Epidermal melanocyte (primary cell): Measurements from ENCODE around the gene CAP2.

ENCODE experiments used
- DNase-seq: peaks from one replicate; pipeline ENCODE4 v3.0.0; 2011; ENCODE audit warnings: low spot score; ENCODE audit not compliant: insufficient read length

The CAP2 gene

DNA sequence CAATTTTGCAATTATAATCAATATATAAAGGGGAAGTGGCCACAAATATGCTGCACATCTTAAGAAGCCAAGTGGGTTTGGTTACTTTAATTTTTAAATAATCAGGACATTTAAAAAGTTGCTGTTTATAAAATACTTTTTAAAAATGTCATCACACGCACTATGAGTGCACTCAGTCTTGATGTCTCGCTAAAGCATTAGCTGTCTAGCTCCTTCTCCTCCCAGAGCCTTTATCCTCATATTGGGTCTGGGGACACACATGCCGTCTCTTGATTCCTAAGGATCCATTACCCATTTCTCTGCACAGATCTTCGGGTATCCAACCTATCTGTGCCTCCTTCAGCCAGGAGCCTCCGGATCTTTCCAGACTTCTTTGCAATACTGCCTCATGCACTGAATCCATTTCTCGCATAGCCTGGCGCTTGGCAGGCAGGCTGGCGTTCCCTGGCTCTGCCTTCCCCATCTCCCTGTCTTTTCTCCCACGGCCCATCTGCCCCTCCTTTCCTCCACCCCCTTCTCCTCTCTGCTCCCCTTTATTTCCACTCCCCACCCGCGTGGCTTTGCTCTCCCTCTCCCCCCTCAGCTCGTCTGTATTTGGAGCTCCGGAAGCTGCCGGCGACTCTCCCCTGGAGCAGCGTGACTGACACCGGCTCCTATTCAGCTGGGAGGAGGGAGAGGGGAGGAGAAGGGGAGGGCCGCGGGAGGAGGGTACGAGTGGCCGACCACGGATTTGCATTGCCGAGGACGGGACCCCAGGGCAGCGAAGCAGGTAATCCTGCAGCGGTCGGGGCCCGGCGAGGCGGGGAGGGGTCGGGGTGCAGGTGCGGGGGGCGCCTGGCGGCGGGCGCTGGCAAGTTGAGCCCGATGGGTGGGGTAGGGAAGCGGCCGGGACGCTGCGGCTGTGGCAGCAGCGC is at the start of gene CAP2:
Gene CAP2 (plus strand): TSS at position 618 of the 914 bp plus-strand sequence. CDS start 27,961 bp downstream, outside the sequence.
- DNase-seq: peak; percentile 55

- no peak for DNase-seq
These were observed 46.4 kb upstream of the CAP2 start for GRCh38 chr6:17347012-17347411.

DNA sequence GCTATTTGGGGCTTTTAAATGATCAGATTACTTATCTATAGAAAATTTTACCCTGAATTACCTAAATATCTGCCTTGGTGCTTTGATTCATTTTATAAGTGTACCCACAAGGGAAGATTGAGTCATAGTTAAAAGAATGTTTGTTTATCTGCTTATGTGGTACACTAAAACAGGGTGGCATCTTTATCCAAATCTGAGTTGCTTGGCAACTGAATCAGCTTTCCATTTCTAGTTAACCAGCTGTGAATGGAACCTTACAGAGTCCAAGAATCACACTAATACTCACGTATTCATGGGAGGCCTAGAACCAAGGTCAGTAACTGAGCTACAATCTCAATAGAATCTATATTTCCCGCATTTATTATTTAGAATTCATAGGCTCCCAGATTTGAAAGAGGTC is 44.0 kb upstream of the CAP2 start:
- DNase-seq: no peak

DNA sequence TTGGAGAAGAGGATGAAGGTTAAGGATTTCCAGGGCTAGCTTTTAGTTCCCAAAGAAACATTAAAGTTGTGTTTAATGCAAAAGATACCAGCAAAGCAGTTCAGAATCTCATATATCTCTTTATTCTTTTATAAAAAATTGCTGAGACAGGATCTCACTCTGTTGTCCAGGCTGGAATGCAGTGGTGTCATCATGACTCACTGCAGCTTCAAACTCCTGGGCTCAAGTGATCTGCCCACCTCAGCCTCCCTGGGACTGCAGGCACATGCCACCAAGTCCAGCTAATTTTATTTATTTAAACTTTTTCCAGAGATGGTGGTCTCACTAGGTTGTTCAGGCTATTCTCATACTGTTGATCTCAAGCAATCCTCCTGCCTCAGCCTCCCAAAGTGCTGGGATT is 41.1 kb upstream of the CAP2 start:
- DNase-seq: no peak

DNA sequence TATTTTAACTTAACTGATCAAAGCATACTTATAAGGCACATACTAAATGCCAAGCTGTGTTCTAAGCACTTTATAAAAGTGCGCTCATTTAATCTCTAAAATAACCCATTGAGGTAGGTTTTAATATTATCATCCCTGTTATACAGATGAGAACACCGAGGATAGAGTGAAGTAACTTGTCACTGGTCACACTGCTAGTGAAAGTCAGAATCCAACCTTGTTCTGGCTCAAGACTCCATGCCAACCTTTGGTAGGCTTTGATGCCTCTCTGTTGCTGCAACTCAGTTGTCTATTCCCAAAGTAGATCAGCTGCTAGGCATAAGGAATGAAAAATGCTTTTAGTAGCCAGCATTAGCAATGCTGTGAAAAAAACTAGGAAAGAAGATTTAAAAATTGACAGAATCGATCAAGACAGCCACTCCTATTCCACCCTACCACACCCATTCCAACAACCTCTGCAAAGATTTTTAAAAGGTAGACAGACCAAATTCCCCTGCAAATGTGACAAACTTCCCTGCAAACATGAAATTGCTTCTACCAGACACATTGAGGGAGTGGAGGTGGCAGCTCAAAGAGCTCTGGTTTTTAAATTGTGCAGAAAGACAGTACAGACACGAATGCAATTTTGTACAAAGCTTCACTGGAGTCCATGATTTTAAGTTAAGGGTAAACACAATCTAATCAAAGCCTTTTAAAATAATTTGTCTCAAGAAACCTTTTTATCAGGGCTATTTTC is 39.8 kb upstream of the CAP2 start:
- no peak for DNase-seq

- no peak for DNase-seq
These were observed 38.5 kb upstream of the CAP2 start for GRCh38 chr6:17354700-17355403.

DNA sequence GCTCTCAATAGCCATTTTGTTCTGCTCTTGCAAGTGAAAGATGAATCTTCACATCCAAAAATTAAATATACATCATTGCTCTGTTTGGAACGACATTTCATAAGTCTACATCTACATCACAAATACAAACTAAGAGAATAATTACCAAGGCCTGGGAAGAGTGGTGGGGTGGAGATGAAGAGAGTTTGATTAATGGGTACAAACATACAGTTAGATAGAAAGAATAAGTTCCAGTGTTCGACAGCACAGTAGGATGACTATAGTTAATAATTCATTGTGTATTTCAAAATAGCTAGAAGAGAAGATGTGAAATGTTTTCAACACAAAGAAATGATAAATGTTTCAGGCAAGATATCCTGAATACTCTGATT is 38.0 kb upstream of the CAP2 start:
- DNase-seq: no peak

DNA sequence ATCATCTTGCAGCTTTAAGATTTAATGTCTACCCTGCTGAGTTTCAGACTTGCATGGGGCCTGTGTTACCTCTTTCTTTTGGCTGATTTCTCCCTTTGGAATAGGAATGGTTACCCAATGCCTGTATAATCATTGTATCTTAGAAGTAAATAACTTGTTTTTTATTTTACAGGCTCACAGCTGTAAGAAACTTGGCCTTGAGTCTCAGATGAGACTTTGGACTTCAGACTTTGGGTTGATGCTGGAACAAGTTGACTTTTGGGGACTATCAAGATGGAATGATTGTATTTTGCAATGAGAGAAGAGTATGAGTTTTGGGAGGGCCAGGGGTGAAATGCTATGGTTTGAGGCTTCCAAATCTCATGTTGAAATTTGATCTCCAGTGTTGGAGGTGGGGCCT is 34.9 kb upstream of the CAP2 start:
- no peak for DNase-seq

- no peak for DNase-seq
These were observed 32.8 kb upstream of the CAP2 start for GRCh38 chr6:17360564-17360963.

- no peak for DNase-seq
These were observed 32.4 kb upstream of the CAP2 start for GRCh38 chr6:17361013-17361412.

- DNase-seq: no peak
These were observed 27.4 kb upstream of the CAP2 start for GRCh38 chr6:17365961-17366360.

- no peak for DNase-seq
These were observed 25.5 kb upstream of the CAP2 start for GRCh38 chr6:17367868-17368267.

DNA sequence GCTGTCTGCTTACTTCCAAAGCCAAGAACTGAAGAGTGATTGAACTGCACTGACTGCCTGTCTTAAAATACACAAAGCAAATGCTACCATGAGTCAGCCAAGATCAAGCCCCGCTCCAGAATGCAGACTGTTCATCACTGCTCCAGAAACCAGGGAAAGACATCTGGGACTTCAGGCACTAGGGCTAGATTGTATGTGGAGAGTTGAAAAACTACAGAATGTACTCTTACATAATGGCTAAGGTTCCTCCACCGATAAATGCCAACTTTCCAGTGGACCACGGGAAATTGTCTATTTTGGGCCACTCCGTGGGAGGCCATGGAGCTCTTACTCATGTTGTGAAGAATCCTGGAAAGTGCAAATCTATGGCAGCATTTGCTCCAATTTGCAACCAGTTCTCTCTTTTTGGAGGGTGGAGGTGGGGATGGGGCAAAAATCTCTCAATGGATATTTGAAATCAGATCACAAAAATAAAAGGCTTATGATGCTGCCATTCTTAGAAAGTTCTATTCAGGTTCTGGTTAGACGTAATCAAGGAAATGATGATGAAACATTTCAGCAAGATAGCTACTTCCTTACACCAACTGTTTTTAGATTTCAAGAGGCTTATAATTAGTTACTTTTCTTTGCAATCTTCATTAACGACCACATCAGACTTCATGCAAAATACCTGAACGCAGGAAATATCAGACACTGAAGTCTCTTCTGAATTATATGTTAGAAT is 11.8 kb upstream of the CAP2 start:
- no peak for DNase-seq

- DNase-seq: no peak
These were observed 7.7 kb upstream of the CAP2 start for GRCh38 chr6:17385660-17386059.

DNA sequence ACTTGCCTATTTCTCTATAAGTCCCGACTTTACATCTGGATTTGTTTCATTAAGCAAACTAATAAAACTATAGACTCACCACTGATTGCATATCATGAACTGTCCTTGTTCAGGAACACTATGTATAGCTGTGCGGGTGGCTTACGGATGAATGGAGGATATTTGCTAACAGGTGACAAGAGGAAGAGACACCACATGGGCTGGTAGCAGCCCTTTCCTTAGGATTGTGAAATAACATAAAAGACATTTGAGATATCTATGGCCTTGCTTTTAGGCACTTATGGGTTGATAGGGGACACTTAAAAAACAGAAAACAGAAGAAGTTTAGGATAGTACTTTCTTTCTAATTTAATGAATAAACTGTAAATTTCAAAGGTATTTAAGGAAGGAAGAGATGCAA is 5.0 kb upstream of the CAP2 start:
- DNase-seq: no peak

GRCh38 chr6:17389274-17389847 is 4.0 kb upstream of the CAP2 start:
- peak; percentile 23 for DNase-seq

GRCh38 chr6:17390276-17390675 is 3.1 kb upstream of the CAP2 start:
- no peak for DNase-seq

DNA sequence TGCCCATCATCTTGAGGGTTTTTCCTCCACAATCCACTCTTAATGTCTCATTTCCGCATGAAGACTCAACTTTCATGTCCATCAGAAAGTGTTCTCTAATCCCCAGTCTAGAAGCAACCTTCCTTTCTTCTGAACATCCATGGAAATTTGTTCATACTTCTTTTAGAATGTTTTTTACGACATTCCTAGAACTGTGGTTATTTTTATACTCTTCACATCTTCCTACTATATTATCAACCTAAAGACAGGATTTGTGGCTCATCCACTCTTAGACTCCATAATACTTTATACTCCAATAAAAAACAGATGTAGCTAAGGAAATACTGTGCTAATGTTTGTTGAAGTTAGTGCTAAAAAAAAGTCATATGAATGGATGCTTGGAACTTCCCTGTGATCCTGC is 1.4 kb upstream of the CAP2 start:
- DNase-seq: no peak

DNA sequence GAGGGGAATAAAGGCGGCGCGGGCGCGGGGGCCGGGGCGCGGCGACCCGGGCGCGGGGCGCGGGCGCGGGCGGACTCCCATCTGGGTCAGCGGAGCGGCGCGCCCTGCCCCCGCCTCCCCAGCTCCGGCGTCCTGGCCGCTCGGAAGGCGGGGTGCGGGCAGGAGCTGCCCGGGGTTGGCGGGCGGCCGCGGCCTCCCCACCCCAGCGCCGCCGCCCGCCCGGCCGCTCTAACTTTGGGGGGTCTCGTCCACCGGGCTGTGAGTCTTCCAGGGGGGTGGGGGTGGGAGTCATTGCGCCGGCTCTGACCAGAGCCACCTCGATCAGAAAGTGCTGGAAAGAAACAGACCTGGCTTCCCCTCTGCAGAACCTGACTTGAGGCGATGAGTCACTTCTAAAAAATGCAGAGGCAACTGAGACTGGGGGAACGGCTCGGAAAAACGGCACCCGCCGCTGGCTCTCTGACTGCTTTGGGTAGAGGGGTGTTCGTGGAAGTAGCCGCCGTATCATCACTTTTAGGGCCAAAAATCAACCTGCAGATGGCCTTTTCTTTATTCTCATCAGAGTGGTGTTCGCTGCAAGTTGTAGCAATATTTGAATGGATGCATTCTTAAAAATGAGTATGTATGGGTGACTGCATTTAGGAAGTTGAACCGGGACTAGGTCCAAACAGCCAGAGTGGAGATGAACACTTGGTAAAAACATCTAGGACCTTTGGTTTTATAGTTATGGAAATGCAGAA is 667 bp downstream of the CAP2 start:
- peak; percentile 54 for DNase-seq

- DNase-seq: no peak
These were observed 1.7 kb downstream of the CAP2 start for GRCh38 chr6:17395112-17395511.
